Stimulated activated CD4-positive, alpha-beta T cell treated with anti-CD3 and anti-CD28 coated beads, Interleukin-15, amount 100 ng/mL, for 48 hours (primary cell): Measurements from ENCODE around the gene POLD4.
"Not testable (repeated sequence)": the region's sequence is repeated elsewhere in the genome, so short reads cannot be mapped to it uniquely, and the experiment has no call there.

ENCODE experiments used
- DNase-seq, 2 donors: peaks; one replicate each; pipeline ENCODE4 v3.0.0-alpha.2; 2020; ENCODE audit warnings: low read depth in 2 of 2

The POLD4 gene

GRCh38 chr11:67353317-67354074 lies at the start of gene POLD4:
Gene POLD4 (minus strand): TSS chr11:67353546. CDS start chr11:67353399, 147 bp downstream.
- peak; percentile 89 to 96 for DNase-seq

DNA sequence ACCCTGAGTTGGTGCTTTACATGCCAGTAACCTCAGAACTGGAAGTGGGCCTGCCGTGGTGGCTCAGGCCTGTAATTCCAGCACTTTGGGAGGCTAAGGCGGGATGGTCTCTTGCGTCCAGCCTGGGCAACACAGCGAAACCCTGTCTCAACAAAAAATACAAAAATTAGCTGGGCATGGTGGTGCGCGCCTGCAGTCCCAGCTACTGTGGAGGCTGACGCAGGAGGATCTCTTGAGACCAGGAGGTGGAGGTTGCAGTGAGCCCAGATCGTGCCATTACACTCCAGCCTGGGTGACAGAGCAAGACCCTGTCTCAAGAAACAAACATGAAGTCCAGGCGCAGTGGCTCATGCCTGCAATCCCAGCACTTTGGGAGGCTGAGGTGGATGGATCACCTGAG lies 49.7 kb upstream of the POLD4 start:
- not testable (repeated sequence) for DNase-seq

DNA sequence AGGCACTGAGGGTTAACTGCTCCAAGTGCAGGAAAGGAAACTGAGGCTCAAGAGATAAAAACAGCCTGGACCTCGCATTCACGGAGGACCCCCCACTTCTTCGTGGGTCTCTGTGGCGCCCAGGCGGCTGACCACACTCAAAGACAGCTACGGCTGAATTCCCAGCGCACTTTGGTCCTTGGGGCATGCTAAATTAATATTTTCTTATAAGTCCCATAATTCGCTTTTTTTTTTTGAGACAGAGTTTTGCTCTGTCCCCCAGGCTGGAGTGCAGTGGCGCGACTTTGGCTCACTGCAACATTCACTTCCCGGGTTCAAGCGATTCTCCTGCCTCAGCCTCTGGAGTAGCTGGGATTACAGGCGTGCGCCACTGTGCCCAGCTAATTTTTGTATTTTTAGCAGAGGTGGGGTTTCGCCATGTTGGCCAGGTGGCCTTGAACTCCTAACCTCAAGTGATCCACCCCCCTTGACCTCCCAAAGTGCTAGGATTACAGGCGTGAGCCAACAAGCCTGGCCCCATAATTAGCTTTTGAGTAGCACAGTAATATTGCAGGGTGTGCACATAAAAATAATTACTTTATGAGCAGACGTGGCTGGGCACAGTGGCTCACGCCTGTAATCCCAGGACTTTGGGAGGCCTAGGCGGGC lies 49.0 kb upstream of the POLD4 start:
- DNase-seq, result not testable (repeated sequence)

DNA sequence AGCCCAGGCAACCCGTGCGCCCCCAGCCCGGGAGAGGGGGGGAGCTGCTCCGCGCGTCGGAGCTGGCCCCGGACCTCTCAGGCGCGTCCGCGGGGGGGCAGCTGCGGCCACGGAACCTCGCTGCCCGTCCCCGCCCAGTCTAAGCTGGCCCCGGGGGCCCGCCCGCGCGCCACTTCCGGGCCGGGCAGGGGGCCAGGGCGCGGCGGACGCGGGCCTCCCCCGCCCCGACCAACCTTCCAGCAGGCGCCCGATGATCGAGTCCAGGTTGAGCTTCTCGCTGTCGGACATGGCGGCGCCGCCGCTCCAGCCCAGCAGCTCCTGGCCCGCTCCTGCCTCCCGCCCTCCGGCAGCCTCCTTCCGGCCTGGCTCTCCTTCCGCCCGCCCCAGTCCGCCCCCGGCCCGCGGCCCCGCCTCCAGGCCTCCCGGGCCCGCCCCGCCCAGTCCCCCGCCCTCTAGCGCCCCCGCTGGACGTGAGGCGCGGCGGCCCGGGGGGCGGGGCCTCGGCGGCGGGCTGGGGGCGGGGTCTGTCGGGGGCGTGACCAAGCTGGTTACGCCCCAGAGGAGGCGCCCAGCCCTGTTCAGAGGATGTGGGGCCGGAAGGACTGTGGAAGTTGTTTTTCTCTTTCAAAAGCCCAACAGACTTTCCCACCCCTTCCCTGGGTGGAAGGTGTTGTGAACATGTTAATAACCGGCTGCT lies 48.3 kb upstream of the POLD4 start, which contains the start of gene PPP1CA:
TSS of gene PPP1CA (minus strand) at position 364 of the 697 bp plus-strand sequence. CDS start at position 288, 76 bp downstream.
- DNase-seq, result peak; percentile 81 to 88

- no peak for DNase-seq
These were observed 47.7 kb upstream of the POLD4 start for GRCh38 chr11:67400942-67401494.

GRCh38 chr11:67400251-67400941 lies 47.0 kb upstream of the POLD4 start:
- DNase-seq, result no peak

DNA sequence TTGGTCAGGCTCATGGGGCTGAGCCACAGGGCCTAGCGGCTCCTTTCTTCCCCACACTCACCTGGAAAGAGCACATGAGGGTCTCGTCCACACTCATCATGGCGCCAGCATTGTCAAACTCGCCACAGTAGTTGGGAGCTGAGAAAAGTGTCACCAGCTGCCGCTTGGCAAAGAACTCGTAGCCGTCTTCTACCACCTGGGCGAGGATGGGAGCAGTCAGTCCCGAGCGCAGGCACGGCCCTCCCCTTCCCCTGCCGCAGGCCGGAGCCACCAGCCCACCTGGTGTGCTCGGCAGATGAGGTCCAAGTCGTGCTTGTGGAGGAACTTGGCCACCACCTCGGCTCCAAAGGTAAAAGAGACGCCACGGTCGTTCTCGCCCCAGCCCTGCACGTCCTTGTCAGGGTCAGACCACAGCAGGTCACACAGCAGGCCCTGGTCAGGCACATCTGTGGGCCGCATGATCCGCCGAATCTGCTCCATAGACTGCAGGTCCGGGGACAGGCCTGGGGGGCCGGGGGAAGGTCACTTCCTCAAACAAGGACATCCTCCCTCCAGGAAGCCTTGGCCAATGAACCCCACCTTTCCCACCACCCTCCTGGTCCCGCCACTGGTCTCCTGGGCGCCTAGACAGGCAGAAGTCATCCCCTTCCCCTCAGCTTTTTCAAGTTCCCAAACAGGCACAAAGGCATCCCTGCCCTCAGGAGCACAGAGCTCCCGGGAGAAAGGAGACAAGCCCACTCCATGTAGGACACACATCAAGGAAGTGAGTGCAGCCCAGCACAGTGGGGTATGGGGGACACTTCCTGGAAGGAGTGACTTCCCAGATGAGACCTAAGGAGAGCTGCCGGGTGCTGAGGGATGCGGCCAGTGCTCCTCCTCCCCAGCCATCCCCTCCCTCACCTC lies 45.6 kb upstream of the POLD4 start:
- DNase-seq, result no peak

GRCh38 chr11:67397986-67398660 lies 44.8 kb upstream of the POLD4 start:
- no peak for DNase-seq

DNA sequence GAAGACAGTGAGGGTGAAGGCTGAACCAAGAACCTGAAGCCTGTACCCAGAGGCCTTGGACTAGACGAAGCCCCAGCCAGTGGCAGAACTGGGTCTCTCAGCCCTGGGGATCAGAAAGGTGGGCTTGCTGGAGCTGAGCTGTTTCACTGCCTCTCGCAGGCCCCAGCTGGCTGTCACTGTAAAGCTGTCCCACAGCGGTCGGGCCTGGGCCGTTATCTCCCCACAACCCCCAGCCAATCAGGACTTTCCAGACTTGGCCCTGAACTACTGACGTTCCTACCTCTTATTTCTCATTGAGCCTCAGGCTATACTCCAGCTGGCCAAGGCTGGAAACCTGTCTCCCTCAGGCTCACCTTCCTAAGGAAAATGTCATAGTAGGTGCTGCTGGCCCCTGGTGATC lies 44.2 kb upstream of the POLD4 start:
- DNase-seq, result no peak

DNA sequence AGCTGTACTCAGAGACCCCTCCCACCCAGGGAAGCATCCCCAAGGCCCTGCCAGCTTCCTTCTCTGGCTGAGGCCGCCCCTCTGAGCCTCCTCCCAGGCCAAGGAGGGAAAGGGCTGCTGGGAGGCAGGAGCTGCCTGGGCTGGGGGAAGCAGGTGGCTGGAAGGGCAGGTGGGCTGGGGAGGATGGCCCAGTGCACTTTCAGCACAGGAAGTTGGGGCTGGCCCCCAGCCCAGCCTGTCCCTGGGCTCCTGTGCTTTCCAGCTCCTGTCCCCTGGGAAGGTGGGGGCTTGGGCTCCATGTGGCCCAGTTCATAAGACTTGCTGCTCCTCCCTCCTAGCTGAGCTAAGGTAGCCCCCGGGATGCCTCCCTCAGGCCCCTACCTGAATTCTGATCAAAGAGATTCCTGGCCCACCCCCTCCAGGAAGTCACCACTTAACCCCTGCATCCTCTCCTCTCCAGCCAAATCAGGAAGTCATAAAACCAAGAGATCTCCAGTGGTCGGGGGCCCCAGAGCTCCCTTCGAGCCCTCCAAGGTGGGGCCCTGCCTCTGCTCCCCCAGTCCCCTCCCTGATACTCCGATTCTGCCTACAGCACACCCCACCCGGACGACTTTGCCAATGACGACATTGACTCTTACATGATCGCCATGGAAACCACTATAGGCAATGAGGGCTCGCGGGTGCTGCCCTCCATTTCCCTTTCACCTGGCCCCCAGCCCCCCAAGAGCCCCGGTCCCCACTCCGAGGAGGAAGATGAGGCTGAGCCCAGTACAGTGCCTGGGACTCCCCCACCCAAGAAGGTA lies 43.4 kb upstream of the POLD4 start:
- DNase-seq, result no peak

DNA sequence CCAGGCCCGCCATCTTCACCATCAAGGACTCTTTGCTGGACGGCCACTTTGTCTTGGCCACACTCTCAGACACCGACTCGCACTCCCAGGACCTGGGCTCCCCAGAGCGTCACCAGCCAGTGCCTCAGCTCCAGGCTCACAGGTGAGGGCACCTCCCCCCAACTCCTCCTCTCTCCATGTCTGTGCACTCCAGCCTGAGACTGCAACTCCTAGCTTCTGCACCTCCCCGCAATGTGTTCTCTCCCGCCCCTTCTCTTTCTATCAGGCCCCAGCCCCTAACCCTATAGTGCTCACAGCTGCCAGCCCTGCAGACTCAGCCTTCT lies 42.9 kb upstream of the POLD4 start:
- DNase-seq, result no peak

DNA sequence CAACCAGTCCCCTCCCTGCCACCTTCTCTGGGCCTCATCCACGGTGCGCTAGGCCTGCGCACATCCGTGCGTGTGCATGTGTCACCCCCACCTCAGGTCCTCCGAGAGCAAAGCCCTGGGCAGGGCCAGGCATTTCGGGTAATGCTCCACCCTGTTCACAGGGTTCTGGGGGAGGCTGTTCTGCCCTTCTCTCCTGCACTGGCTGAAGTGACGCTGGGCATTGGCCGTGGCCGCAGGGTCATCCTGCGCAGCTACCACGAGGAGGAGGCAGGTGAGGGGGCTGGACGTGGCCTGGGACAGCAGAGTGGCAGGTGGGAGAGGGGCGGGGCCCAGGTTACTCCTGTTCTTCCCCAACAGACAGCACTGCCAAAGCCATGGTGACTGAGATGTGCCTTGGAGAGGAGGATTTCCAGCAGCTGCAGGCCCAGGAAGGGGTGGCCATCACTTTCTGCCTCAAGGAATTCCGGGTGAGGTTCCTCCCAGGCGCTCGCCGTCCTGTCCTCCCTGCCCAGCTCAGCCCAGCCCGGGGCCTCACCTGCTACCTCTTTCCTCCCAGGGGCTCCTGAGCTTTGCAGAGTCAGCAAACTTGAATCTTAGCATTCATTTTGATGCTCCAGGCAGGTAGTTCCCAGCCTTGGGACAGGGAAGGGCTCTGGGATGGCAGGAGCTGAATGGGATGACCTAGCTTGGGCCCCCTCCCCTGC lies 42.4 kb upstream of the POLD4 start:
- DNase-seq, result no peak

DNA sequence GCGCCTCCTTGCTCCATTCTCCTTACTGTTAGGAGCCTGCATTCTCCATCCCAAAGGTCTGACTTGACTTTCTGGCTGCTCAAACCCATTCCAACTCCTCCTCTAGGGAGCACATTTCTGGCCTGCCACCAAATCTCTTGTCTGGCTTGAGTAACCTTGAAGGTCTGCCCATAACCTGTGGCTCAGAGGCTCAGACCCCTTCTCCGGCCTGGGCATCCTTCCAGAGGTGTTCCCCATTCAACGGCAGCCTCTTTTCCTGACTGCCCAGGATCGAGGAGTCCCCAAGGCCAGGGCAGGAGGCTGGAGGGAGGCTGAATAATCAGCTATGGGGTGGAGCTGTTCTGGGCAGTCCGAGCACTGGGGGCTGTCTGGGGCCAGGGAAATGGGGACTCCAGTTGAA lies 40.6 kb upstream of the POLD4 start:
- DNase-seq, result no peak

GRCh38 chr11:67393437-67393836 lies 40.1 kb upstream of the POLD4 start:
- DNase-seq, result no peak

DNA sequence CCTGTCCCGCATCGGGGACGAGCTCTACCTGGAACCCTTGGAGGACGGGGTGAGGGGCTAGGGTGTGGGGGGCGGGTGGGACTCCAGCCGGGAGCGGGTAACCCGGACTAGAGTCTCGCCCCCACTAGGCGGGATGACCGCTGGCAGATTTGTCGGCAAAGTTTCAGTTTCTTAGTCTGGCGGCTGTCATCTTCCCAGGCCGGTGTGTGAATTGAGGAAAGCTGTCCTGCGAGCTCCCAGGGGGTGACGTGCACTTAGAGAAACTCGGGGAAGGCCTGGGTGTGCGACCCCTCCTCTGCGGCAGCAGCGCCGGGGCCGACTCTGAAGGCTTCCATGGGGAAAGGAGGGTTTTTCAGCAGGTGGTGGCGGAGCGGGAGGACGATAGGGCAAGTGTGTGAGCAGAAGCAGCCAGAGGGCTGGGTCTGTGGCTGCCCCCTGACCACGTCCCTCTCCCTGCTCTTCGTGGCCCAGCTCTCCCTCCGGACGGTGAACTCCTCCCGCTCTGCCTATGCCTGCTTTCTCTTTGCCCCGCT lies 38.9 kb upstream of the POLD4 start:
- DNase-seq, result no peak

- peak; percentile 85 to 90 for DNase-seq
These were observed 38.2 kb upstream of the POLD4 start, which contains the start of gene RAD9A for GRCh38 chr11:67391304-67392182. Gene RAD9A (plus strand): TSS chr11:67391986. CDS start chr11:67392045, 59 bp downstream.

DNA sequence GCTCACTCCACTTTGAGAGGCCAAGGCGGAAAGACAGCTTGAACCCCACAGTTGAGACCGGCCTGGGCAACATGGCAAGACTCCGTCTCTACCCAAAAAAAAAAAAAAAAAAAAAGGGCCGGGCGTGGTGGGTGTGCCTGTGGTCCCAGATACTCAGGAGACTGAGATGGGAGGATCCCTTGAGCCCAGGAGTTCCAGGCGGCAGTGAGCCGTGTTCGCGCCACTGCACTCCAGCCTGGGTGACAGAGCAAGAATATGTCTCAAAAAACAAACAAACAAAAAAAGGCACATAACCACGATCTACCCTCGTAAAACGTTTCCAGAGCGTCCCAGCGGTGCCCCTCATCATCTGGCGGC lies 37.6 kb upstream of the POLD4 start:
- no peak for DNase-seq
